ENCODE results near the gene OBP2A.

- TF ChIP-seq CTCF (IDR thresholded peaks at IDR 0.05; ENCODE audit: insufficient read depth, low read depth, low read length) (no peak), EZH2 (IDR thresholded peaks at IDR 0.05; ENCODE audit: insufficient read depth, low read length) (no peak)
Observed at GRCh38 chr9:135522931-135523330, 23.0 kb upstream of the OBP2A start.
